Right lung (tissue), 5 donors: ENCODE data around the gene SH3PXD2A. TPM values are rescaled to one million over a fixed set of nuclear protein-coding genes. Genes with fewer than 3 reads are reported as not detected.
A peak's percentile ranks its signal among the peaks of the same experiment; 100 is the strongest.
"Not testable (repeated sequence)": the region's sequence is repeated elsewhere in the genome, so short reads cannot be mapped to it uniquely, and the experiment has no call there.

Experiments used
- DNase-seq, 2 donors: peaks; one replicate each; pipeline ENCODE4 v3.0.0-alpha.2; 2013
- polyA plus RNA-seq, 5 donors: library from polyadenylated mRNA; unstranded; fragments of 120-200 nt; gene quantifications; one replicate each; pipeline versions ENCODE4 v1.2.1 to v1.2.3, GENCODE V29; 2013; ENCODE audit warnings: inconsistent platforms in 1 of 5, low replicate concordance in 1 of 5; ENCODE audit not compliant: insufficient read length in 5 of 5, insufficient read depth in 1 of 5

SH3PXD2A gene
- polyA plus RNA-seq, 5 donors, result 77.6 to 101 (median 84.0) TPM

DNA sequence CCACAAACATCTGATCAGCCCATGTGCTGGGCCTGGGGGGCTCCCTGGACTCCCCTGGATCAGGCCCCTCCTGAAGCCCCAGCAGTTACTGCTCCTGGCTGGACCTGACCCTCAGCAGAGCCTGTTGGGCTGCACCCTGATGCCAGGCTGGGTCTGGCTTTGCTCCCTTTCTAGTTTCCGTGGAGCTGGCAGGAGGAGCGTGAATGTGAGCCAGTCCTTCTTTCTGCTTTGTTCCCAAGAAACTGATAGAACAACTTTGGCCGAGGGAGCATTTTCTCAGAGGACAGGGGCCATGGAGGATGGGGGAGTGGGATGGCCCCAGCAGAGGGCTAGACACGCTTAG, 233.6 kb downstream of the SH3PXD2A start:
- no peak for DNase-seq

DNA sequence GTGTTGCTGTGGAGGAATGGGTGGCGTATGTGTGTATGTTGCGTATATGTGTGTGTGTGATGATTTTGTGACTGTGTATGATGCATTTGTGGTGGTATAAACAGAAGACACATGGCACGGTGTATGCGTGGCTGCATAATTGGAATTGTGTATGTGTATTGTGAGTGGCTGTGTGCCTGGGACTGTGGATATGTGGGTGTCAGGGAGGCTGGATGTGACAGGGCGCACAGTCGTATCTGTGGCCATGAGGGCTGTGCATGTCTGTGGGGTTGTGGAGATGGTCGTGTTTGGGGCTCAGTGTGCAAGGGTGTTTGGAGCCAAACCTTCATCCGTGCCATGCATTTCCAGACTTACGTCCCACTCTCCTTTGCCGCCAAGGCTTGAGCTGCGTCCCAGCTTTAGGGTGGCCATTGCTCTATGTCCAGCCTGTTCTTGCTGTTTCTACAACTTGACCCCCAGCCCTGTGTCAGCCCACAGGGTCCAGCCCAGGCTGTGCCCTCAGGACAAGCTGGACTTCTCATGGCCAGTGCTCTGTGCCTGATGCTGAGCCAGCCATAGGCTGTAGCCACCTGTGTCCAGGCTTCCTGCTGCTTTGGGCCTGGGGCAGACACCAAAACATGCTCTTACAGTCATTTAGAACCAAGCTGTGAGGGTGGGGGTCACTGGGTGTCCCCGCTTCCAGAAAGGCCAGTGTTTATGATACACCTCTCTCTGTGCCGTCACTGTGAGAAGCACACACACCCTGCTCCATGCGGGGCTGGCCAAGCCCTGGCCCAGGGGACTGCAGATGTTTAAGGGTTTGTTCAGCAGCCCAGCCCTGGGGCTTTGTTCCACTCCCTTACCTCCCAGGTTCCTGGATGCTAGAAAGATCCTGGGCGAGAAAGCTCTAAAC, 234.2 kb downstream of the SH3PXD2A start:
- DNase-seq, result no peak

DNA sequence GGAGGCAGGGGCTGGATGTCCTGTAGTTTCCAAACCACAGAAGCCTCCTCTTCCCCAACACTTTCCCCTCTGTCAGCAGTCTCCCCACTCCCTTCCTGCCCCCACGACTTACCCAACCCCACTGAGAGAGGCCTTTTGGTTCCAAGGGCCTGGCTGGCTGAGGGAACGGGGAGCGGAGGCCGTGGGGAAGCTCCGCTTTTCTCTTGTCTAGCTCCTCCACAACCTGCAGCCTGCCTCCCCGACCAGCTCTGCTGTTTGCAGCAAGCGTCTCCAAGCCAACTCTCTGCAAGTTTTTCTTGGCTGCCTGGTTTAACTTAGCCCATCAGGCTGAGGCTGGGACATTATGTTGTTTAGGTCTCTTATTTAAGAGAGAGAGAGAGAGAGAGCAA, 235.0 kb downstream of the SH3PXD2A start:
- no peak for DNase-seq

DNA sequence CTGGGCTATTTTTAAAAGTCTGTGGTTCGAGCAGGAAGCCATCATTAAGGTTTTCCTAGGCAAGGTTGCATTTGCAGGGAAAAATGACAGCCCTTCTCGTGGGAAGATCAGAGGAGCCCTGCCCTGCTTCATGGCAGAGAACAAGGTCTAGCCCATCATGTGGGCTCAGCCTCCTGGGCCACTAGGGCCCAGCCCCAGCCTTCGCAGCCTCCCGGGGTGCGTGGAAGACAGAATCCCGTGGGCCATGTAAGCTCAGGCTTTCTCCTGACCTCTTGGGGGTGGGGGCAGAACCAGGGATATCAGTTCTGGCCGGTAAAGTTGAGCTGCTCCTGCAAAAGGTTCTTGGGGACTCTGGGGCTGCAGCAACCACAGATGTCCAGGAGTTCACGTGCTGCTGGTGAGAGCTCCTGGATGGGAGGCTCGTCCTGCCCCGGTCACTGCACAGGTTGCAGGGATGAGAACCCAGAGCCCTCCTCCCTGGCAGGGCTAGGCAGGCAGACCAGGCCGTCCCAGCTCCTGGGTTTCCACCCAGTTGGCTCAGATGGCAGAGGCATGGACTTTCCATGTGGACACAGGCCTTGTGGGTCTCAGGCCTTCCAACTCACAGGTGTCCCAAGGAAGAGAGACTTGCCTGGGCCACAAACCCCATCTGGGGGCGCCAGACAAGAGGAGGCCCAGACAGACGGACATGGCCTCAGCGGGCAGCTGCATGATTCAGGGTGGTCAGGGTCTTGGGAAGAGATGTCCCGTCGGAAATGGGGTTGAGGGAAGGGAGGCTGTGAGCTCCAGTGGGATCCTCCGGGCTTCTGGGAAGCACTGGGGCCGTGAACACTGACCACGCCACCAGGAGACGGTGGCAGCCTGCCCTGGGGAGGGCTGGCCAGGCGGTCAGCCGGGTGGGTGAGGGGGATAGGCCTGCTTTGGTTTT, 235.7 kb downstream of the SH3PXD2A start:
- DNase-seq, result no peak

DNA sequence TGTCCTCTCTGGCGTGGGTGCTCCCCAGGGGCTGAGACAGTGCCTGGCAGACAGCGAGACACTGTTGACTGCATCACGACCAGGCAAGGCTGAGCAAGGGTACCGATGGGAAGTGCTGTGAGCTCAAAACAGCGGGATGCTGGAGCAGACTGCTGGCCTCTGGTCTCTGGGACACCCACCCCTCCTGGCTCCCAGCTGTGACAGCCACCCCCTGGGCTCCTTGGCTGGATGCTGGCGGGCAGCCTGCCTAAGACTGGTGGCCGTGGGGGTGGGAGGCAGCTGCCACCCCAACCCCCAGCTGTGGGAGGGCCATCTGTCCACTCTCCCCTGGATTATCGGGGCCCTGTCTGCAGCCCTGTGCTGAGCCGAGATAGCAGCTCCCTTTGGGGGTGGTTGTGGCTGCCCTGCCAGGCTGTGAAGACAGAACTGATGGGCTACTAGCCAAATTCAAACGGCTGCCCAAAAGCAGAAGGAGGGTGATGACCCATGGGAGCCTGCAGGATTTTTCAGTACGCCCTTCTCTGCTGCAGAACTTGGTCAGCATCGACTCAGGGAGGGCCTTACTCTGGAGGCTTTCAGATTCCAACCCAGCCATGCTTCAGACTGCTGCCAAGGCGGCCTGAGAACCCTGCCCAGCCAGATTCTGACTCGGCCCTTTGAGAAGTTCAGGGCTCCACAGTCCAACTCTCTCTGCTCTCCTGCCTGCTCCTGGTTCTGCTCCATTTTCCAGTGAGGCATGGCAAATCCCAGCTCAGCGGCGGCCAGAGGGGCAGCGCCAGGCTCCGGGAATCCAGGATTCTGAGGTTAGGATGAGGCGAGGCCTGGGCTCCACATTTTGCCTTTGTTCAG, 236.6 kb downstream of the SH3PXD2A start:
- DNase-seq, result peak; percentile 36 to 37

DNA sequence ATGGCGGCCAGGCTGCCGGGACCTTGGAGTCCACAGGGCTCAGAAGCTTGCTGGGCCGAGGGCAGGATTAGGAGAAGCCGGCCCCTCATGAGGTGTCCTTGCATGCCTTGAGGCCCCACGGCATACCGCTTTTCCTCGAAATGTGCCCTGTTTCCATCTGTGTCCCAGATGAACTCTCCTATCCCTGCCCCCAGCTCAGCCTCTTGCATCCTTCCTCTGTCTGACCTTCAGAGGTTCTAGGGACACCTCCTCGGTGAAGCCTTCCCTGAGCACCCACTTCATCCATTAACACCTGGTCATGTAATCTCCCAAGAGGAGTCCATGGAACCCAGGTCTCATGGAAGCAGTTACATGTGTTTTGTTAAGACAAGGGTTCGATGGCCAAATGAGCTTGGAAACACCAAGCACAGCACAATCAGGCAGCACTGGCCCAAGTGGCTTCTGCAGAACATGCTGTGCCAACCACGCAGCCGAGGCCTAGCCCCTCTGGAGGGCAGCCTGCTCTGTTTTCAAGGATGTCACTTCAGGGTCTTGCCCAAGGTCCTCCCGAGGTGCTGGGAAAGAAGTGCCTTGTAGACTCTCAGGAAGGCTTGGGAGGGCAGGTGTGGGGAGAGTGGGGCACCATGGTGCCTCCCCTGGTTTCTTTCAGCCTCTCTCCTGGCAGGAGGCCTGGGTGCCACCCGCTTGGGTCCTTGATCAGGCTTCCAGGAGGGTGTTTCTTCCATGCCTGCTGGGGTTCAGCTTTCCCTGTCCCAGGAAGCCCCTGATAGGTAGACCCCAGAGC, 237.6 kb downstream of the SH3PXD2A start:
- no peak for DNase-seq

DNA sequence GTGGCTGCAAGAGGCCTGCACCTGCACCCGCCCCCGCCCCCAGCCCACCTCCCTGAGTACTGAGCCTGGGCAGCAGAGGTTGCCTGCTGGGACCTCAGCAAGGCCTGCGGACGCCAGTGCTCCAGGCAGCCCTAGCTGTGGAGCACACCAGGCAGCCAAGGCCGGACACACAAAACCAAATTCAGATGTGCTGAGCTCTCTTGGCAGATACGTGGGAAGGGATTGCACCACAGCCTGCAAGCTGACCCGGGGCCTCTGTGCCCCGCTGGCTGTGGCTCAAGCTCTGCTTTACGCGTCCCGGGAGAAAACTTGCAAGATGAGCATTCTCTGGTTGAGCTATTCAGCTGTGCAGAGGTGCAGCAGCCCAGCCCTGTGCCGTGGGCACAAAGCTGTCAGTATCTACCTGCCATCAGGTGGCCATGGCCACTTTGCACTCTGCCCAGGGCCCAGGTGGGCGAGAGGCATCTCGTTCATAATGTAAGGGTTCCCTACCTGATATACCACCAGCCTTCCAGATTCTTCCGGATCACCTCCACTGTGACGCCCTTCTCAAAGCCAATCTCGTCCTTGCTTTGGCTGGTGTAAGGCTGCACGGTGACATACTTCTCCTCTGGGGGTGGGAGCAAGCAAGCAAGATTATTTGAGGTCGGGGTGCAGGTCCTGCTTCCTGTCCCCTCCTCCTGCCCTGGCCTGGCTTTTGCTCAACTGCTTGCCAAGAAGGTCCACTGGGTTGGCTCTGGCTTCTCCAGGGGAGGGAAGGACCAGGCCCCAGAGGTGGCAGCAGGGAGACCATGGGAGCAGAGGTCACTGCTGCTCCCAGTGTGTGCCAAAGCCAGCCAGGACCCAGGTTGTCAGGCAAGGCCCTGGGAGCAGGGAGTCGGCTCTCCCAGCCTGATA, 238.4 kb downstream of the SH3PXD2A start:
- DNase-seq, result peak; percentile 73 to 82

DNA sequence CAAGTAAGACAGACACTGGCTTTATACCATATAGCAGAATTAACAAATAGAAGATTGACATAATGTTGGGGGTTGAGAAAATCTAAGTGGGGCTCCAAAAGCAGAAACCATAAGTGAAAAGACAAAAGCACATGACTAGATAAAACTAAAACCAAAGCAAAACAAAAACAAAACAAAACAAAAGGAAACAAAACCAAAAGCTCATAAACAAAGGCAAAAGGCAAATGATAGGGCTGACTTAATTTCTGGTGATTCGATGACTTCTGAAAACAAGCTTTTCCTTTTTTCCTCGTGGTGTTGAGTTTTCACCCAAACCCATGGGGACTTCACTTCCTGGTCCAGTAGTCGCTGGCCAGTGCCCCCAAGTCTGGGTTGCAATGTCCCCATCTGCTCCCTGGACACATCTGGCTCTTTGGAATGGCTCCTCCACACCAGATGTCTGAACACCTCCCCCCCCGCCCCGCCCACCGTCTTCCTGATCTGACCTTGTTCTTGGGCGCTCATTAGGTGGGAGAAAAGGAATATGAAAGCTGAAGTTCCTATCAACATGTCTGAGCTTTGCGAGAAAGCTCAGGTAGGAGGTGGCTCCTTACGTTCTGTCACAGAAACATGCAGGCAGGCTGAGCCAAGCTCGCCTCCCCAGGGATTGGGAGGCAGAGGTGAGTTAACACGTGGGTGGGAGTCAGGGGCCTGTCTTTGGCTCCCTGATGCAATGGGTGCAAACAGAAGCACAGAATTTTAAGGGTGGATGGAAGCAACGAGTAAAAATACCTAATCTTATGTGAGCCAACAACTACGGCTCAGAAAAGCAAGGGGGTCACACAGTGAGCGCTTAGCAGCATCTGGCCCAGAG, 240.8 kb downstream of the SH3PXD2A start:
- no peak for DNase-seq

DNA sequence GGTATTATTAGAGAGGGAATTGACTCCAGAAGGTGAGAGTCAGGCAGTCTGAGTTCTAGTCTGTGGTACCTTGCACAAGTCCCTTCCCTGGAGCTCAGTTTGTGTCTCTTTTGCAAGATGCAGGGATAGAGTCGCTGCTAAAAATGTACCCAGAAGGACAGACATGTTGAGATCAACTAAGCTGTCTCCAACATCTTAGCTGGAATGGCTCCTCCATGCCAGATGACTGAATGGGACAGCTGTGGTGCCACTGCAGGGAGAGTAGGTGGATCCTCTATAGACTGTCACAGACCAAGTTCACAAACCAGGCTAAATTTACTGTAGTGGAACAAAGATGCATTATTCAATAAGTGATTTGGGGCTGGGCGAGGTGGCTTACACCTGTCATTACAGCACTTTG, 241.8 kb downstream of the SH3PXD2A start:
- no peak for DNase-seq

DNA sequence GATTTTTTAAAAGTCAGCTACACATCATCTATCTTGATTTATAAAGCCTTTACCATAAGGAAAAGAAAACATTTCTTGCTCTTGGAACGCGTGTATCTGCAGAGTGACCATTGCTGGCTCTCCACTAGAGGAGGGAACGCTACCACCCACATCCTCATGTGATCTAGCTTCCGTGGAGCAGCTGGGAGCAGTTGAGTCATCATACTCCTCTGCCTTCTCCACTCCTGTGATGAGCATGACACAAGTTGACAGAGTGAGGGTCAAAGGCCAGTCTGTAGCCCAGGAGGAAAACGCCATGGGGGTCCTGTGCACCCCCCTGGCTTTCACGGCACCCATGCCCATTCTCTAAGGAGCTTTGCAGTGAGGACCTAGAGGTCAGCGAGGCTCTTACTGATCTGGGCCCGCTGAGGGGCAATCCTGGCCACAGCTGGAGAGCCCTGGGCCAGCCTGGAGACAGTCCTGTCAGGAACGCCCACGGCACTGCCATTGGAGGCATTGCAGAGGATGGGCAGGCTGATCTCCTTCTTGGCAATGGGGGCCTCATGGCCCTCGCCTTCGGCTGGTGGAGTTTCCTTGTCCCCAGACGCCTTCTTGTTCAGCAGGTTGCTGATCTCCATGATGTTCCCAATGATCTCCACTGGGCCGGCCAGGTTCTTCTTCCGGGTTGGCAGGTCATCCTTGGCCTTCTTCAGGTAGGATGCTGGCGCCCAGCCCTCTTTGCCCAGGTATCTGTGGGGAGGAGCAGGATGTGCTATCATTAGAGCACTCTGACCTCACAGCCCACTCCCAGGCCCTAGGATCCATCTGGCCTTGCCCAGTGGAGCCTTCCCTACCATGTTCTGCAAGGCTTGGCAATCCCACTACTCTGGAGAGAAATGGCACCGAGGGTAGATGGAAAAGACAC, 242.7 kb downstream of the SH3PXD2A start:
- DNase-seq, result no peak

DNA sequence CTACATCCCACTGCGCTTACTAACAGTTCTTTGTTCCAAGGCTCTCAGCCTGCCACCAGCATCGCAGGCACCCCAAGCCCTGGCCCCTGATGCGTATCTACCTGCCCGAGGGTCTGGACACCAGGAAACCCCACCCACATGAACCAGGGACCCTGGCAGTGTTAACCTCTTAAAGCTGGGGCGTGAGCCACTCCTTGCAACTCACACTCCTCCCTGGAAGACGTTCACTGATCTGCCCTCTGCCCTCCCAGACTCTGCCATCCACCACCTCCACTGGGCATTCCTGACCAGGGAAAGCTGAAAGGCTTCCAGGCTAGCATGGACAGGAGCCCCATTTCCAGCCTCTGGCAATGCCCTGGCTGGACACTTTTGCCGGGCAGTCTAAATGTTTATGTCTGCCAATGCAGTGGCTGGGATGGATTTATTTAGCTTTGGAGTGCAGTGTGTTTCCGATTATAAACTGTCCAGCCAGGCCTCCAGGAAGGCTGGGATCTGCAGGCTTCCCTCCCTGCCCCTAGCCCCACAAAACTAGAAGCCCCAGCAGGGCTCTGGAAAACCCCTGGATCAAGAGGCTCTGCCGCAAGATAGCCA, 244.4 kb downstream of the SH3PXD2A start:
- DNase-seq, result no peak

DNA sequence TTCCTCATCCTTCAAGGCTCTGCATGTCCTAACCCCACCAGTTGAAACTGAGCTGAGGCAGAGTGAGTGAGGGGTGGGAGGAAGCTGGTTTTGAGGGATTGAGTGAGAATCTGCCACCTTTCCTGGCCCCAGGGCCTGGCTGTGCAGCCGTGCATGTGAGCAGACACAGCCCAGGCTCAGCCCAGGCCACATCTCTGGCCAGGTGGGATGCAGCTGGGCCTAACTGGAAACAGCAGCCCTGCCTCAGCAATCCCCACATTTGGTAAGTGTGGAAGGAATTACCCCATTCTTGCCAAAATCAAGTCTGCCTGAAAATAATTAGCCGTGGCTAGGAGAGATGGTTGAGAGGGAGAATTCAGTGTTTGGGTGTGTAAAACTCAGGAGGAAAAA, 245.3 kb downstream of the SH3PXD2A start:
- no peak for DNase-seq

DNA sequence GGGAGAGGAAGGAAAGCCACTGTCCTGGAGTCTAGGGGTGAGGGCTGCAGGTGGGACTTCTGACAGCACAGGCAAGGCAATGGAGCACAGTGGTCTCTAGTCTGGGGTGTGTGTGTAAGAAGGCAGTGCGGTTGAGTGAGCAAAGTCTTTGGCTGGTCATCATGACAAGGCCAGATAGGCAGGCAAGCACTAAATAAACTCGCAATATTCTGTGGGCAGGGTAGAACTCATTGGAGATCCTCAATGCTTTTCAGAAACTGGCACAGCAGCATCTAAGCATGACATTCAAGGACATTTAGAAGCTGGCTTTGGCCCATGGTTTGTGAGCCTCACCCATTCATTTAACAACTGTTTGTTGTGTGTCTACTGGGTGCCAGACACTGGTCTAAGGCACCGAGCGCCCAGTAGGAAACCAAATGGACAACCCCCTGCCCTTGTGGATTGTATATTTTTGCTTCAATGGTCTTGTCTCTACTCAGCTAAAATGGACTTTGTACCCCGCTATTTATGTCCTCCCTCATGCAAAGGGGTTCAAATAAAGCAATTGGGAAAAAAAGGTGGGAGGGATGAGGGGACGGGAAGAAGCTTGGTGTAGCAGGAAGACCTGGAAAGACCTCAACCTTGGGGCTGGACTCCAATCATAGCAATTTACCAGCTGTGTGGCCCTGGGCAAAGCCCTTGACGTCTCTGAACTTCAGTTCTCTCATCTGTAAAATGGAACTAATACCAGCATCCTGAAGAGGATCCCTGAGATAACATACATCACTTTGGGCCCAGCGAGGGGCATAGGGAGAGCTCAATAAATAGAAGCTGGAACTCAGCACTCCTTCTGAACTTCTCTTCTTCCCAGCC, 245.9 kb downstream of the SH3PXD2A start:
- no peak for DNase-seq

DNA sequence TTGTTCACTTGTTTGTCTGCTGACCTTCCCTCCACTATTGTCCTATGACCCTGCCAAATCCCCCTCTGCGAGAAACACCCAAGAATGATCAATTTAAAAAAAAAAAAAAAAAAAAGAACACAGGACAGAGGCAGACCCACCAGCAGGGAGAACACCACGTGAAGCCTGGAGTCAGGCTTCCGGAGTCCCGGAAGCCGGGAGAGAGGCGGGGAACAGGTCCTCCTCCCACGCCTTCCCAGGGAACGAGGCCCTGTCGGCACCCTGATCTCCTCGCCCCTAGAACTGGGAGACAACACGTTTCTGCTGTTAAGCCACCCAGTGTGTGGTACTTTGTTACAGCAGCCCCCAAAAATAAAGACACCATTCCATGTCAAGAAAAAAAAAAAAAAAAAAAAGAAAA, 247.3 kb downstream of the SH3PXD2A start:
- DNase-seq, result not testable (repeated sequence)

DNA sequence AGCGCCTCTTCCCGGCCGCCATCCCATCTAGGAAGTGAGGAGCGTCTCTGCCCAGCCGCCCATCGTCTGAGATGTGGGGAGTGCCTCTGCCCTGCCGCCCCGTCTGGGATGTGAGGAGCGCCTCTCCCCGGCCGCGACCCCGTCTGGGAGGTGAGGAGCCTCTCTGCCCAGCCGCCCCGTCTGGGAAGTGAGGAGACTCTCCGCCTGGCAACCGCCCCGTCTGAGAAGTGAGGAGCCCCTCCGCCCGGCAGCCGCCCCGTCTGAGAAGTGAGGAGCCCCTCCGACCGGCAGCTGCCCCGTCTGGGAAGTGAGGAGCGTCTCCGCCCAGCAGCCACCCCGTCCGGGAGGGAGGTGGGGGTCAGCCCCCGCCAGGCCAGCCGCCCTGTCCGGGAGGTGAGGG, 248.3 kb downstream of the SH3PXD2A start:
- not testable (repeated sequence) for DNase-seq

DNA sequence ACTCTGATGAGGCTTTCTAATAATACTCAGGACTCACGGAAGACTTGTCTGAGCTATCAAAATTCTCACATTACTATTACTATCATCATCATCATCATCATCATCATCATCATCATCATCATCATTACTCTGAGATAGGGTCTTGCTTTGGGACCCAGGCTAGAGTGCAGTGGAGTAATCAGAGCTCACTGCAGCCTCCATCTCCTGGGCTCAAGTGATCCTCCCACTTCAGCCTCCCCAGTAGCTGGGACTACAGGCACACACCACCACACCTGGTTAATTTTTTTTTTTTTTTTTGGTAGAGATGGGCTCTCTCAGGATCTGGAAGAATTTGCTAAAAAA, 249.3 kb downstream of the SH3PXD2A start:
- DNase-seq, result not testable (repeated sequence)
